NCI-H460 (cell line): Measurements from ENCODE around the gene SLC5A9. TPM values are rescaled to one million over a fixed set of nuclear protein-coding genes. Genes with fewer than 3 reads are reported as not detected.

Experiments used
- DNase-seq: peaks from one replicate; pipeline ENCODE4 v3.0.0-alpha.2; 2016; ENCODE audit warnings: low read depth; ENCODE audit errors: extremely low read depth
- total RNA-seq: library from RNA; depleted of rRNA; stranded (reverse); fragments of >200 nt; shearing (Covaris generic); gene quantifications from 2 replicates; pipeline ENCODE4 v1.2.3, GENCODE V29; 2014; rRNA removed

The SLC5A9 gene
- total RNA-seq, 1 experiment from 2014 or later, result not detected

GRCh38 chr1:48294656-48295055 lies 72.1 kb downstream of the SLC5A9 start:
- DNase-seq, result no peak

Other genes starting within 250 kb of the SLC5A9 start
- gene TRABD2B, start 225.3 kb upstream of the SLC5A9 start, total RNA-seq, result 1.3 TPM in 2 replicates
- gene SPATA6, start 249.5 kb downstream of the SLC5A9 start, total RNA-seq, result 5.3 and 6.7 TPM in 2 replicates